ENCODE measurements around the gene SLC25A11.

GRCh38 chr17:4972322-4972721, 32.5 kb upstream of the SLC25A11 start:
- no peak for TF ChIP-seq CTCF (IDR thresholded peaks at IDR 0.05)
- TF ChIP-seq EZH2 (IDR thresholded peaks at IDR 0.05; ENCODE audit: borderline replicate concordance, insufficient read depth, low read depth, low read length, poor library complexity, severe bottlenecking), result no peak

Measured in B cell (primary cell).